G401.6 (cell line): ENCODE results near the gene PRIM1.
"Not testable (repeated sequence)": the region's sequence is repeated elsewhere in the genome, so short reads cannot be mapped to it uniquely, and the experiment has no call there.

Experiments
- FAIRE-seq: peaks from 2 replicates; lab custom pipeline; 2012; peaks lifted over from hg19 to GRCh38; lab: Jason Lieb, UNC

PRIM1 gene

GRCh38 chr12:56716933-56717880 lies 34.9 kb downstream of the PRIM1 start:
- no peak for FAIRE-seq

GRCh38 chr12:56716458-56716857 lies 35.7 kb downstream of the PRIM1 start:
- no peak for FAIRE-seq

- FAIRE-seq = no peak
These were observed 36.3 kb downstream of the PRIM1 start for GRCh38 chr12:56715798-56716197.

- no peak for FAIRE-seq
These were observed 37.6 kb downstream of the PRIM1 start for GRCh38 chr12:56714431-56714929.

- FAIRE-seq = no peak
These were observed 38.8 kb downstream of the PRIM1 start for GRCh38 chr12:56713345-56713744.

GRCh38 chr12:56709759-56710376 lies 42.3 kb downstream of the PRIM1 start:
- peak; percentile 47 for FAIRE-seq

GRCh38 chr12:56704522-56704921 lies 47.6 kb downstream of the PRIM1 start:
- not testable (repeated sequence) for FAIRE-seq

- no peak for FAIRE-seq
These were observed 53.0 kb downstream of the PRIM1 start for GRCh38 chr12:56699020-56699661.

- FAIRE-seq = no peak
These were observed 56.6 kb downstream of the PRIM1 start for GRCh38 chr12:56695327-56696101.

- FAIRE-seq = no peak
These were observed 58.0 kb downstream of the PRIM1 start for GRCh38 chr12:56694161-56694560.

GRCh38 chr12:56688846-56689109 lies 63.3 kb downstream of the PRIM1 start:
- FAIRE-seq = no peak

- FAIRE-seq = peak; percentile 89
These were observed 63.8 kb downstream of the PRIM1 start, which contains the start of gene PTGES3 for GRCh38 chr12:56688129-56688845. TSS of gene PTGES3 (minus strand) at chr12:56688284. CDS start at chr12:56687999, 285 bp downstream.

GRCh38 chr12:56687223-56688128 lies 64.6 kb downstream of the PRIM1 start:
- no peak for FAIRE-seq

- no peak for FAIRE-seq
These were observed 67.3 kb downstream of the PRIM1 start for GRCh38 chr12:56684745-56685359.

- FAIRE-seq = no peak
These were observed 69.8 kb downstream of the PRIM1 start for GRCh38 chr12:56682323-56682722.
